ENCODE measurements around the gene C6orf89.

The C6orf89 gene

GRCh38 chr6:36852481-36853147 is 33.1 kb upstream of the C6orf89 start:
- no peak for DNase-seq (ENCODE audit: extremely low read depth in 1 of 2, low read depth in 1 of 2)

- no peak for DNase-seq (ENCODE audit: extremely low read depth in 1 of 2, low read depth in 1 of 2)
These were observed 32.4 kb upstream of the C6orf89 start for GRCh38 chr6:36853325-36853724.

GRCh38 chr6:36855750-36856149 is 30.0 kb upstream of the C6orf89 start:
- no peak for DNase-seq (ENCODE audit: extremely low read depth in 1 of 2, low read depth in 1 of 2)

GRCh38 chr6:36856277-36856676 is 29.5 kb upstream of the C6orf89 start:
- no peak for DNase-seq (ENCODE audit: extremely low read depth in 1 of 2, low read depth in 1 of 2)

- no peak for DNase-seq (ENCODE audit: extremely low read depth in 1 of 2, low read depth in 1 of 2)
These were observed 28.4 kb upstream of the C6orf89 start for GRCh38 chr6:36857325-36857724.

GRCh38 chr6:36858407-36858981 is 27.3 kb upstream of the C6orf89 start:
- DNase-seq (ENCODE audit: extremely low read depth in 1 of 2, low read depth in 1 of 2), result no peak

GRCh38 chr6:36860126-36860525 is 25.6 kb upstream of the C6orf89 start:
- no peak for DNase-seq (ENCODE audit: extremely low read depth in 1 of 2, low read depth in 1 of 2)

GRCh38 chr6:36862164-36862847 is 23.4 kb upstream of the C6orf89 start:
- DNase-seq (ENCODE audit: extremely low read depth in 1 of 2, low read depth in 1 of 2), result no peak

- DNase-seq (ENCODE audit: extremely low read depth in 1 of 2, low read depth in 1 of 2), result no peak
These were observed 22.8 kb upstream of the C6orf89 start for GRCh38 chr6:36862848-36863382.

- DNase-seq (ENCODE audit: extremely low read depth in 1 of 2, low read depth in 1 of 2), result no peak
These were observed 21.8 kb upstream of the C6orf89 start for GRCh38 chr6:36863670-36864540.

- no peak for DNase-seq (ENCODE audit: extremely low read depth in 1 of 2, low read depth in 1 of 2)
These were observed 19.9 kb upstream of the C6orf89 start for GRCh38 chr6:36865835-36866234.

GRCh38 chr6:36867471-36868224 is 18.1 kb upstream of the C6orf89 start:
- no peak for DNase-seq (ENCODE audit: extremely low read depth in 1 of 2, low read depth in 1 of 2)

- no peak for DNase-seq (ENCODE audit: extremely low read depth in 1 of 2, low read depth in 1 of 2)
These were observed 14.1 kb upstream of the C6orf89 start for GRCh38 chr6:36871686-36872085.

GRCh38 chr6:36873115-36873514 is 12.6 kb upstream of the C6orf89 start:
- DNase-seq (ENCODE audit: extremely low read depth in 1 of 2, low read depth in 1 of 2), result no peak

GRCh38 chr6:36873612-36874442 is 11.9 kb upstream of the C6orf89 start:
- DNase-seq (ENCODE audit: extremely low read depth in 1 of 2, low read depth in 1 of 2), result no peak

- peak; percentile 55 to 71 for DNase-seq (ENCODE audit: extremely low read depth in 1 of 2, low read depth in 1 of 2)
These were observed 11.1 kb upstream of the C6orf89 start, which contains the start of gene PPIL1 for GRCh38 chr6:36874443-36875249. PPIL1 (minus strand) TSS chr6:36874803; CDS start chr6:36874772, 31 bp downstream.

- DNase-seq (ENCODE audit: extremely low read depth in 1 of 2, low read depth in 1 of 2), result no peak
These were observed 10.5 kb upstream of the C6orf89 start for GRCh38 chr6:36875250-36875633.

- DNase-seq (ENCODE audit: extremely low read depth in 1 of 2, low read depth in 1 of 2), result no peak
These were observed 1.1 kb upstream of the C6orf89 start for GRCh38 chr6:36884610-36885009.

All from stimulated activated CD8-positive, alpha-beta memory T cell treated with anti-CD3 and anti-CD28 coated beads, Interleukin-7, amount 100 ng/mL, for 48 hours (primary cell).